ENCODE data around the gene SIM1. TPM values are rescaled to one million over a fixed set of nuclear protein-coding genes. Genes with fewer than 3 reads are reported as not detected.
A peak's percentile ranks its signal among the peaks of the same experiment; 100 is the strongest.

SIM1 gene
- total and polyA plus RNA-seq, 7 experiments from 2014 or later: not detected

DNA sequence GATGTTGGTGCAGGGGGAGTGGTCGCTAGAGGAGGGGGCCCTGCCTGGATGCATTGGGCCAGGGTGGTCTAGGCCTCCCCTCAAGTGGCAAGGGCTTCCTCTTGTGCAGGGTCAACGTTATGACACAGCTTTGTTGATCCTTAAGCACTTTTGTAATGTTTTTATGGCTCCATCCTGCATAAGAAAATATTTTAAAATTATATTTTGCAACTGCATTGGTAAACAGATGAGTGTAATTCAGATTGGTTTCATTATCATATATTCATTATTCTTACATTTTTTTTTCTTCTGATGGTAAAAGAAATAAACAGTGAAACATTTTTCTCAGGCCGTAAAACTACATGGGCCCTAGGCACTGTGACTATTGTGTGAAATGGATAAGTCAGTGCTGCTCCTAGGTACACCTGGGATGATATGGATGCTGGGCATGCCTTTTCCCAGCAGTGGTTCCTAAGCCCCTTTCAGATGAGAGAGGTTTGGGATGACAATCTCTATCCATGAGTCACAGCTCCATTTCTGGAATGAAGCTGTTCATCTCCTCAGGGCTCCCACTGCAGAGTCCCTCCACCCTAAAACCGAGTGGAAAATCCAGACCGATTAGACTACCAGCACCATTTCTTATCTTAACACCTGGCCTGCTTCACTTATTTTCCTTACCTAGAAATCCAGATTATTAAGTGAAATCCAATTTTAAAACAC lies 5.8 kb upstream of the SIM1 start:
- intact Hi-C loops (cut with micrococcal nuclease): loop anchor here in 1 of 2 donors (5.0 kb wide), 1 partner anchor 187 kb away; no protein-coding TSS in a partner anchor
- DNase-seq (no peak), ATAC-seq (no peak)
- Mint-ChIP-seq H3K9me3 (peaks cover 0 to 30% (median 16%) of the 10 kb centered on the region in 11 donors), H3K27ac (no peak overlapping the region), H3K4me3 (no peak overlapping the region), H3K36me3 (peaks cover 0 to 8% (median 5%) of the 10 kb centered on the region in 5 donors), H3K27me3 (peaks cover 70 to 87% (median 77%) of the 10 kb centered on the region in 5 donors), H3K4me1 (peaks cover 6 to 24% (median 14%) of the 10 kb centered on the region in 7 donors)
- Histone ChIP-seq H3K27me3 (ENCODE audit: control insufficient read depth in 2 of 2, insufficient read depth in 2 of 2, low read length in 2 of 2) (peaks cover 5 to 38% of the 10 kb centered on the region in 2 donors), H3K36me3 (ENCODE audit: control insufficient read depth in 2 of 3, insufficient read depth in 3 of 3, low read length in 3 of 3) (no peaks in the 10 kb centered on the region), H3K27ac (ENCODE audit: low read depth, low read length) (no peak overlapping the region), H3K9me3 (ENCODE audit: control insufficient read depth in 2 of 3, low read length in 3 of 3) (peaks cover 0 to 12% (median 0%) of the 10 kb centered on the region in 3 experiments), H3K4me3 (ENCODE audit: low read length) (no peak overlapping the region), H3K4me1 (ENCODE audit: control insufficient read depth in 2 of 2, insufficient read depth in 2 of 2, low read length in 2 of 2) (peaks cover 0 to 6% of the 10 kb centered on the region in 2 donors)
- ChIA-PET POLR2A (no interaction called here), CTCF (no interaction called here)

DNA sequence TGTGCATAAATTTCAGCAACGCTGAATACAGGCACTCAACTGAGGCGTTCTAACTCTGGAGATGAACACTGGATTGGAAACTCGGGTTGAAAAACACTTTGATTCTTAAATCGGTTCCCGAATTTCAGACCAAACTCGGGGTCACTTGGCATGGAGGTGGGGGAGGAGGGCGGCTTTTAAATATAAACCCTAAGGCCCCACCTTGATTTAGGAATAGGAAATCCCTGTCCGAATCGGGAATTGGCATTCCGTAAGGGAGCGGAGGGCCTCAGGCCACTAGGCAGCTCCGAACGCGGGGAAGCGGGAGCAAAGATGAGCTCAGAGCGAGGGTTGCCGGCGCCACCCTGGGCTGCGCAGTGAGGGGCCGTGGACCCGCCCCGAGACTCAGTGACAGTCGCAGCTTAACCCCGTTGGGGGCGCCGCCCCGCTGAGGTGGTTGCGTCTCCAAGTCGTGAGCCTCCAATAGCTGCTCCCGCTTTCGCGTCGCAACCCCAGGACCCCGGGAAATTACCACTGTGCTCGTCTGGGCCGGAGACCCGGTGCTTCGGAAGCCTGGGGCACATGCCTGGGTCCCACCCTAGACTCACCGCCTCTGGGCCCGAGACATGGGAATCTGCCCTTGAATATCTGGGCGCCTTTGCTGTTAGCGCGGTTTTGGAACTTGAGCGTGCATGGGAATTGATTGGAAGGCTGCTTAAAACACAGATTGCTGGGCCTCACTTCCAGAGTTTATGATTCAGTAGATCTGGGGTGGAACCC lies 4.6 kb upstream of the SIM1 start:
- H3K27me3 ChIP-seq (ENCODE audit: control insufficient read depth in 2 of 2, insufficient read depth in 2 of 2, low read length in 2 of 2): peaks cover 9 to 44% of the 10 kb centered on the region in 2 donors
- ATAC-seq: no peak

DNA sequence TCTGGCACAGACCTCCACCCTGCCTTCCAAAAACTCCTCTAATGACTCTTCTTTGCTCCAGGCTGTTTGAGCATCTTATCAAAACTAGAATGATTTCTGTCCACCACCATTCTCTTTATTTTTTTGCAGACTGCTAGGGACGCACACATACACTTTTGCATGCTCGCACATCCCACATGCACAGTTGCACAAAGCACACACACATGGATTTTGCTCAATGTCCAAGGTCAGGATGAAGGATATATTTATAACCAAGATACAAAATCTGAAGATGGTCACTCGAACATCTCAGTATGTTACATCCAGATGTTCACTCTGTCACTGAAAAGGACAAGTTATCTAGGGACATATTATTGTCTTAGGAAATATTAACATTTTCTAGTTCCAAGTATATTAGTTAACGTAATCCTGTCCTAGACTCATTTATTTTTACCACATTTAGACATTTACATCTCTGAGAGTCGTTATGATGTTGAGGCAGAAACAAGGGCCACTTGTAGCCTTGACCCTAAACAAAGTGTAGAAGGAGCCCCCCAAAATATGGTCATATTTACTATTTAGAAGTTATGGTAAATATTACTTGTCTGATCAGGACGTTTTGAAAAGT lies 3.4 kb upstream of the SIM1 start:
- H3K9me3 Mint-ChIP-seq: peaks cover 0 to 45% (median 25%) of the 10 kb centered on the region in 11 donors
- Histone ChIP-seq H3K27me3 (ENCODE audit: control insufficient read depth in 2 of 2, insufficient read depth in 2 of 2, low read length in 2 of 2) (peaks cover 16 to 54% of the 10 kb centered on the region in 2 donors), H3K27ac (ENCODE audit: low read depth, low read length) (no peak overlapping the region), H3K4me1 (ENCODE audit: control insufficient read depth in 2 of 2, insufficient read depth in 2 of 2, low read length in 2 of 2) (peaks cover 6% of the 10 kb centered on the region in 2 donors), H3K9me3 (ENCODE audit: control insufficient read depth in 2 of 3, low read length in 3 of 3) (peaks cover 0 to 12% (median 0%) of the 10 kb centered on the region in 3 experiments), H3K36me3 (ENCODE audit: control insufficient read depth in 2 of 3, insufficient read depth in 3 of 3, low read length in 3 of 3) (no peaks in the 10 kb centered on the region), H3K4me3 (ENCODE audit: low read length) (no peak overlapping the region)
- H3K27me3 Mint-ChIP-seq: peaks cover 77 to 90% (median 84%) of the 10 kb centered on the region in 5 donors
- H3K36me3 Mint-ChIP-seq: peaks cover 0 to 13% (median 7%) of the 10 kb centered on the region in 5 donors
- peak overlapping the region in 1 of 9 donors; percentile 64 for H3K27ac Mint-ChIP-seq
- peaks cover 6 to 40% (median 21%) of the 10 kb centered on the region in 7 donors for H3K4me1 Mint-ChIP-seq
- H3K4me3 Mint-ChIP-seq: peak overlapping the region in 4 of 10 donors; percentile 10 to 56 (median 36)
- intact Hi-C loops (cut with micrococcal nuclease): loop anchor here in 1 of 2 donors (5.0 kb wide), 2 partner anchors 929 to 1636 kb away; partner anchors contain the start of gene POU3F2
- DNase-seq (no peak), ATAC-seq (no peak)
- ChIA-PET CTCF (no interaction called here), POLR2A (no interaction called here)

More for the DNA sequence above, 4.6 kb upstream of the SIM1 start:
- peaks cover 0 to 12% (median 0%) of the 10 kb centered on the region in 3 experiments for H3K9me3 ChIP-seq (ENCODE audit: control insufficient read depth in 2 of 3, low read length in 3 of 3)
- H3K27ac ChIP-seq (ENCODE audit: low read depth, low read length): no peak overlapping the region
- no peaks in the 10 kb centered on the region for H3K36me3 ChIP-seq (ENCODE audit: control insufficient read depth in 2 of 3, insufficient read depth in 3 of 3, low read length in 3 of 3)
- CTCF ChIA-PET: no interaction called here
- intact Hi-C loops (cut with micrococcal nuclease): loop anchor here in 1 of 2 donors (5.0 kb wide), 2 partner anchors 928 to 1637 kb away; partner anchors contain the start of gene POU3F2
- H3K4me3 Mint-ChIP-seq: no peak overlapping the region
- DNase-seq: no peak
- H3K36me3 Mint-ChIP-seq: peaks cover 0 to 8% (median 5%) of the 10 kb centered on the region in 5 donors
- peaks cover 0 to 35% (median 21%) of the 10 kb centered on the region in 11 donors for H3K9me3 Mint-ChIP-seq
- H3K27me3 Mint-ChIP-seq: peaks cover 75 to 88% (median 82%) of the 10 kb centered on the region in 5 donors
- H3K4me1 Mint-ChIP-seq: peaks cover 6 to 31% (median 18%) of the 10 kb centered on the region in 7 donors
- H3K4me1 ChIP-seq (ENCODE audit: control insufficient read depth in 2 of 2, insufficient read depth in 2 of 2, low read length in 2 of 2): peaks cover 6% of the 10 kb centered on the region in 2 donors
- POLR2A ChIA-PET: no interaction called here
- H3K27ac Mint-ChIP-seq: no peak overlapping the region
- no peak overlapping the region for H3K4me3 ChIP-seq (ENCODE audit: low read length)

- H3K27ac Mint-ChIP-seq: peak overlapping the region in 1 of 9 donors; percentile 72
- ATAC-seq (no peak), DNase-seq (no peak)
- peak overlapping the region in 8 of 10 donors; percentile 10 to 56 (median 32) for H3K4me3 Mint-ChIP-seq
- peaks cover 6 to 41% (median 17%) of the 10 kb centered on the region in 7 donors for H3K4me1 Mint-ChIP-seq
- Histone ChIP-seq H3K9me3 (ENCODE audit: control insufficient read depth in 2 of 3, low read length in 3 of 3) (peaks cover 0 to 12% (median 0%) of the 10 kb centered on the region in 3 experiments), H3K27me3 (ENCODE audit: control insufficient read depth in 2 of 2, insufficient read depth in 2 of 2, low read length in 2 of 2) (peaks cover 23 to 62% of the 10 kb centered on the region in 2 donors), H3K4me1 (ENCODE audit: control insufficient read depth in 2 of 2, insufficient read depth in 2 of 2, low read length in 2 of 2) (peaks cover 6% of the 10 kb centered on the region in 2 donors), H3K4me3 (ENCODE audit: low read length) (no peak overlapping the region), H3K36me3 (ENCODE audit: control insufficient read depth in 2 of 3, insufficient read depth in 3 of 3, low read length in 3 of 3) (no peaks in the 10 kb centered on the region), H3K27ac (ENCODE audit: low read depth, low read length) (no peak overlapping the region)
- CTCF ChIA-PET: no interaction called here
- intact Hi-C loops (cut with micrococcal nuclease): loop anchor here in 1 of 2 donors (5.0 kb wide), 2 partner anchors 930 to 1635 kb away; partner anchors contain the start of gene POU3F2
- POLR2A ChIA-PET: no interaction called here
- peaks cover 85 to 92% (median 87%) of the 10 kb centered on the region in 5 donors for H3K27me3 Mint-ChIP-seq
- peaks cover 0 to 13% (median 8%) of the 10 kb centered on the region in 5 donors for H3K36me3 Mint-ChIP-seq
- peaks cover 0 to 52% (median 28%) of the 10 kb centered on the region in 11 donors for H3K9me3 Mint-ChIP-seq
These were observed 2.7 kb upstream of the SIM1 start for GRCh38 chr6:100467129-100468015.

- Histone ChIP-seq H3K9me3 (ENCODE audit: control insufficient read depth in 2 of 3, low read length in 3 of 3) (peaks cover 0 to 12% (median 0%) of the 10 kb centered on the region in 3 experiments), H3K27me3 (ENCODE audit: control insufficient read depth in 2 of 2, insufficient read depth in 2 of 2, low read length in 2 of 2) (peaks cover 24 to 65% of the 10 kb centered on the region in 2 donors), H3K4me3 (ENCODE audit: low read length) (no peak overlapping the region), H3K36me3 (ENCODE audit: control insufficient read depth in 2 of 3, insufficient read depth in 3 of 3, low read length in 3 of 3) (no peaks in the 10 kb centered on the region), H3K27ac (ENCODE audit: low read depth, low read length) (no peak overlapping the region), H3K4me1 (ENCODE audit: control insufficient read depth in 2 of 2, insufficient read depth in 2 of 2, low read length in 2 of 2) (peaks cover 6 to 10% of the 10 kb centered on the region in 2 donors)
- Mint-ChIP-seq H3K27ac (peak overlapping the region in 1 of 9 donors; percentile 72), H3K36me3 (peaks cover 0 to 13% (median 8%) of the 10 kb centered on the region in 5 donors), H3K9me3 (peaks cover 0 to 57% (median 33%) of the 10 kb centered on the region in 11 donors), H3K4me3 (peak overlapping the region; percentile 2 to 56 (median 22)), H3K27me3 (peaks cover 86 to 93% (median 88%) of the 10 kb centered on the region in 5 donors), H3K4me1 (peaks cover 7 to 44% (median 24%) of the 10 kb centered on the region in 7 donors)
- intact Hi-C loops (cut with micrococcal nuclease): loop anchor here in 1 of 2 donors (5.0 kb wide), 2 partner anchors 931 to 1634 kb away; partner anchors contain the start of gene POU3F2
- CTCF ChIA-PET: no interaction called here
- ATAC-seq: no peak
- POLR2A ChIA-PET: no interaction called here
- no peak for DNase-seq
These were observed 1.8 kb upstream of the SIM1 start for GRCh38 chr6:100466410-100467128.

Data from naive thymus-derived CD4-positive, alpha-beta T cell (primary cell).